ENCODE data around the gene PEX11G.

Gene PEX11G

GRCh38 chr19:7488736-7489353 is at the start of gene PEX11G:
Gene PEX11G, minus strand, starts transcription at chr19:7489035. Its CDS starts 25 bp downstream, at chr19:7489010.
- DNase-seq, result peak; percentile 82

GRCh38 chr19:7535998-7536695 is 47.3 kb upstream of the PEX11G start:
- DNase-seq, result no peak

GRCh38 chr19:7535047-7535997 is 46.5 kb upstream of the PEX11G start, which contains the start of gene PNPLA6:
Gene PNPLA6, plus strand, starts transcription at chr19:7535717. Its CDS starts 72 bp downstream, at chr19:7535789.
- peak; percentile 86 for DNase-seq

- no peak for DNase-seq
These were observed 45.8 kb upstream of the PEX11G start for GRCh38 chr19:7534531-7535046.

- peak; percentile 68 for DNase-seq
These were observed 45.2 kb upstream of the PEX11G start for GRCh38 chr19:7533925-7534480.

- DNase-seq, result no peak
These were observed 44.5 kb upstream of the PEX11G start for GRCh38 chr19:7533281-7533885.

- no peak for DNase-seq
These were observed 41.0 kb upstream of the PEX11G start for GRCh38 chr19:7529610-7530490.

GRCh38 chr19:7529246-7529600 is 40.4 kb upstream of the PEX11G start:
- no peak for DNase-seq

GRCh38 chr19:7528522-7529245 is 39.8 kb upstream of the PEX11G start:
- no peak for DNase-seq

- no peak for DNase-seq
These were observed 39.3 kb upstream of the PEX11G start for GRCh38 chr19:7528192-7528519.

- DNase-seq, result no peak
These were observed 38.8 kb upstream of the PEX11G start for GRCh38 chr19:7527516-7528191.

GRCh38 chr19:7526059-7526929 is 37.5 kb upstream of the PEX11G start:
- no peak for DNase-seq

- no peak for DNase-seq
These were observed 36.3 kb upstream of the PEX11G start for GRCh38 chr19:7524992-7525739.

- no peak for DNase-seq
These were observed 35.7 kb upstream of the PEX11G start for GRCh38 chr19:7524523-7524922.

- DNase-seq, result no peak
These were observed 34.3 kb upstream of the PEX11G start for GRCh38 chr19:7522923-7523667.

- peak; percentile 96 for DNase-seq
These were observed 33.5 kb upstream of the PEX11G start, which contains the start of gene MCOLN1 for GRCh38 chr19:7522072-7522922. Gene MCOLN1, plus strand, starts transcription at chr19:7522624. Its CDS starts 127 bp downstream, at chr19:7522751.
